SU-DHL-6 (cell line): ENCODE measurements around the gene DNAAF5.
"Not testable (repeated sequence)": the region's sequence is repeated elsewhere in the genome, so short reads cannot be mapped to it uniquely, and the experiment has no call there.

Experiments used
- CTCF ChIP-seq: fragments of 200-600 bp; sonication (generic); IDR thresholded peaks from one replicate; pipeline ENCODE4 v1.5.1; 2017; ENCODE audit warnings: antibody characterized with exemption, mild to moderate bottlenecking, low read length, moderate library complexity; ENCODE audit not compliant: insufficient read depth, poor library complexity, severe bottlenecking
- EZH2phosphoT487 ChIP-seq: fragments of 200-600 bp; sonication (generic), shearing (Covaris generic); conservative IDR thresholded peaks from 2 replicates; pipeline ENCODE4 v1.6.1; 2018; ENCODE audit warnings: mild to moderate bottlenecking, antibody characterized with exemption, low read length, moderate library complexity, mixed read lengths

DNA sequence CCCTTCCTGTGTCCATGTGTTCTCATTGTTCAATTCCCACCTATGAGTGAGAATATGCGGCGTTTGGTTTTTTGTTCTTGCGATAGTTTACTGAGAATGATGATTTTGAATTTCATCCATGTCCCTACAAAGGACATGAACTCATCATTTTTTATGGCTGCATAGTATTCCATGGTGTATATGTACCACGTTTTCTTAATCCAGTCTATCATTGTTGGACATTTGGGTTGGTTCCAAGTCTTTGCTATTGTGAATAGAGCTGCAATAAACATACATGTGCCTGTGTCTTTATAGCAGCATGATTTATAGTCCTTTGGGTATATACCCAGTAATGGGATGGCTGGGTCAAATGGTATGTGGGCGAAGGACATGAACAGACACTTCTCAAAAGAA is 17.6 kb downstream of the DNAAF5 start:
- TF ChIP-seq CTCF, EZH2phosphoT487: not testable (repeated sequence)
